ENCODE results near the gene INSR.

DNA sequence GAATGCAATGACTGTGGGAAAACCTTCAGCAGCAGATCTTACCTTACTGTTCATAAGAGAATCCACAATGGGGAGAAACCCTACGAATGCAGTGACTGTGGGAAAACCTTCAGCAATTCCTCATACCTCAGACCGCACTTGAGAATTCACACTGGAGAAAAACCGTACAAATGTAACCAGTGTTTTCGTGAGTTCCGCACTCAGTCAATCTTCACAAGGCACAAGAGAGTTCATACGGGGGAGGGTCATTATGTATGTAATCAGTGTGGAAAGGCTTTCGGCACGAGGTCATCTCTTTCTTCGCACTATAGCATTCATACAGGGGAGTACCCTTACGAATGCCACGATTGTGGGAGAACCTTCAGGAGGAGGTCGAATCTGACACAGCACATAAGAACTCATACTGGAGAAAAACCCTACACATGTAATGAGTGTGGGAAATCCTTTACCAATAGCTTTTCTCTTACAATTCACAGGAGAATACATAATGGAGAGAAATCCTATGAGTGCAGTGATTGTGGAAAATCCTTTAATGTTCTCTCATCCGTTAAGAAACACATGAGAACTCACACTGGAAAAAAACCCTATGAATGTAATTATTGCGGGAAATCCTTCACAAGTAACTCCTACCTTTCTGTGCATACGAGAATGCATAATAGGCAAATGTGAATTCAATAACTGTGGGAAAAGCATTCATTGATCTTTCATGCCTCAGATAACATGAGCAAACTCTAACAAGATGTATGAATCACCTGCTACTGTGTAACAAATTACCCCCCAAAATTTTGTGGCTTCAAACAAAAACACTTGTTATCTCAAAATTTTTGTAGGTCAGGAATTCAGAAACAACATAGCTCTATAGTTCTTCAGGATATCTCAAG lies 210.9 kb downstream of the INSR start:
- TF ChIP-seq, protein P1, sequence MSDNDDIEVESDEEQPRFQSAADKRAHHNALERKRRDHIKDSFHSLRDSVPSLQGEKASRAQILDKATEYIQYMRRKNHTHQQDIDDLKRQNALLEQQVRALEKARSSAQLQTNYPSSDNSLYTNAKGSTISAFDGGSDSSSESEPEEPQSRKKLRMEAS (IDR thresholded peaks at IDR 0.05), result no peak
- TF ChIP-seq YY1 (IDR thresholded peaks at IDR 0.05; ENCODE audit: low read depth), result no peak
- no peak for TF ChIP-seq RAD21 (IDR thresholded peaks at IDR 0.05; ENCODE audit: low read depth)
- TF ChIP-seq ZBTB7A (IDR thresholded peaks at IDR 0.05; ENCODE audit: low read depth), result no peak
- no peak for TF ChIP-seq FOXM1 (IDR thresholded peaks at IDR 0.05; ENCODE audit: borderline replicate concordance, low read depth)
- no peak for TF ChIP-seq EP300 (IDR thresholded peaks at IDR 0.05; ENCODE audit: borderline replicate concordance)
- no peak for TF ChIP-seq NFIC (IDR thresholded peaks at IDR 0.05)
- TF ChIP-seq, protein P2, sequence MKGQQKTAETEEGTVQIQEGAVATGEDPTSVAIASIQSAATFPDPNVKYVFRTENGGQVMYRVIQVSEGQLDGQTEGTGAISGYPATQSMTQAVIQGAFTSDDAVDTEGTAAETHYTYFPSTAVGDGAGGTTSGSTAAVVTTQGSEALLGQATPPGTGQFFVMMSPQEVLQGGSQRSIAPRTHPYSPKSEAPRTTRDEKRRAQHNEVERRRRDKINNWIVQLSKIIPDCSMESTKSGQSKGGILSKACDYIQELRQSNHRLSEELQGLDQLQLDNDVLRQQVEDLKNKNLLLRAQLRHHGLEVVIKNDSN (IDR thresholded peaks at IDR 0.05), result no peak; the same call in 1 of the 2 replicates
- no peak for TF ChIP-seq CEBPB (IDR thresholded peaks at IDR 0.05)
- TF ChIP-seq, protein P3, sequence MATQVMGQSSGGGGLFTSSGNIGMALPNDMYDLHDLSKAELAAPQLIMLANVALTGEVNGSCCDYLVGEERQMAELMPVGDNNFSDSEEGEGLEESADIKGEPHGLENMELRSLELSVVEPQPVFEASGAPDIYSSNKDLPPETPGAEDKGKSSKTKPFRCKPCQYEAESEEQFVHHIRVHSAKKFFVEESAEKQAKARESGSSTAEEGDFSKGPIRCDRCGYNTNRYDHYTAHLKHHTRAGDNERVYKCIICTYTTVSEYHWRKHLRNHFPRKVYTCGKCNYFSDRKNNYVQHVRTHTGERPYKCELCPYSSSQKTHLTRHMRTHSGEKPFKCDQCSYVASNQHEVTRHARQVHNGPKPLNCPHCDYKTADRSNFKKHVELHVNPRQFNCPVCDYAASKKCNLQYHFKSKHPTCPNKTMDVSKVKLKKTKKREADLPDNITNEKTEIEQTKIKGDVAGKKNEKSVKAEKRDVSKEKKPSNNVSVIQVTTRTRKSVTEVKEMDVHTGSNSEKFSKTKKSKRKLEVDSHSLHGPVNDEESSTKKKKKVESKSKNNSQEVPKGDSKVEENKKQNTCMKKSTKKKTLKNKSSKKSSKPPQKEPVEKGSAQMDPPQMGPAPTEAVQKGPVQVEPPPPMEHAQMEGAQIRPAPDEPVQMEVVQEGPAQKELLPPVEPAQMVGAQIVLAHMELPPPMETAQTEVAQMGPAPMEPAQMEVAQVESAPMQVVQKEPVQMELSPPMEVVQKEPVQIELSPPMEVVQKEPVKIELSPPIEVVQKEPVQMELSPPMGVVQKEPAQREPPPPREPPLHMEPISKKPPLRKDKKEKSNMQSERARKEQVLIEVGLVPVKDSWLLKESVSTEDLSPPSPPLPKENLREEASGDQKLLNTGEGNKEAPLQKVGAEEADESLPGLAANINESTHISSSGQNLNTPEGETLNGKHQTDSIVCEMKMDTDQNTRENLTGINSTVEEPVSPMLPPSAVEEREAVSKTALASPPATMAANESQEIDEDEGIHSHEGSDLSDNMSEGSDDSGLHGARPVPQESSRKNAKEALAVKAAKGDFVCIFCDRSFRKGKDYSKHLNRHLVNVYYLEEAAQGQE (IDR thresholded peaks at IDR 0.05; ENCODE audit: low read depth), result no peak
- TF ChIP-seq TAF1 (IDR thresholded peaks at IDR 0.05; ENCODE audit: low read depth), result no peak
- no peak for TF ChIP-seq TEAD4 (IDR thresholded peaks at IDR 0.05)
- no peak for TF ChIP-seq EGR1 (IDR thresholded peaks at IDR 0.05)

Data from Ishikawa (cell line).